GM18909 (cell line): Measurements from ENCODE around the gene BEGAIN.

Experiments
- ATAC-seq: cut with Tn5 transposase; IDR thresholded peaks from one replicate; pipeline ENCODE4 v1.9.1; 2021; ENCODE audit warnings: mild to moderate bottlenecking; ENCODE audit not compliant: unreplicated experiment, poor library complexity

BEGAIN gene

GRCh38 chr14:100604121-100604501 lies 16.9 kb upstream of the BEGAIN start:
- no peak for ATAC-seq

DNA sequence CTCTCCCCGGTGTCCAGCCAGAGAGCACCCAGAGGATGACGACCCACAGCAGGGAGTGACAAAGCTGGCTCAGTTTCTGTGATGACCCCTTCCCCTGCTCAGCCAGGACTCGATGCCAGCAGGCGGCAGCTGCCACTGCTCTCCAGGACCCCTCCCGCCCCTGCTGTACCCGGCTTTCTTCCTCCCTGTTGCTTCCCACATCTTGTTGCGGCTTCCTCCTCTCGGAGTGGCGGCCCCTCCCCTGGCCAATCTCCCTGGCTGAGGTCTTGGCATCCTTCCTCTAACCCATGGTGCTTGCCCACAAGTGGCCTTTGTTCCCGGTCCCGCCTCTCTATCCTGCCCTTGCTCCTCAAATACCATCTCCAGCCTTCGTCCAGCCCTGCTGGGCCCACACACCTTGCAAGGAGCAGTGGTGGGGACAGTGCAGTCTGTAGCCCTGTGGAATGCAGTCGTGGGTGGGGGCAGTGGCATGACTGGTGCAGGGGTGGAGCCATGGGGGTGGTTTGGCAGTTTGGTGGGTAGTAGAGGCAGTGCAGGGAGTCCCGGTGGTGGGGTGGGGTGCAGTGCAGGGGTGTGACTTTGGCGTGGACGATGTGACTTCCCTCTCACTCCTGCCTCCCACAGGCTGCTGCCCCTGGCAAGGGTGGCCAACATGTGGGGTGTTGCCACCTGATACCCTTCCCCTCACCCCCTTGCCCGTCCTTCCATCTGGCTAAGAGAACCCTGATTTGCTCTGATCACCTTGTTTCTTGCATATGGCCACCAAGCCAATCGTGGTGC lies 16.3 kb upstream of the BEGAIN start:
- ATAC-seq: no peak

- no peak for ATAC-seq
Measured at GRCh38 chr14:100602621-100603230, 15.5 kb upstream of the BEGAIN start.

- no peak for ATAC-seq
Measured at GRCh38 chr14:100601914-100602313, 14.7 kb upstream of the BEGAIN start.

DNA sequence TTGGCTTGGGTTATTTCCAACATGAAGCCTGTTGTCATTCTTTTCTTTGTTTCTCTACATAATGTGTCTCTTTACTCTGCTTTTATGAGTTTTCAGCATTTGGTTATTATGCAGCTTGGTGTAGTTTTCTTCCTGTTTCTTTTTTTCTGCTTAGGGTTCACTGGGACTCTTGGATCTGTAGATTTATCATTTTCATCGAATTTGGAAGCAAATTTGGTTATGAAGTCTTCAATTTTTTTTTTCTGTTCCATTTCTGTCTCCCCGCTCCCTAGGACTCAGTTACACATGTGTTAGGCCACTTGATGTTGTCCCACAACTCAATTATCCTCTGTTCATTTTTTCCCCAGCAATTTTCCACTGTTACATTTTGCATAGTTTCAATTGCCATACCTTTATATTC lies 13.8 kb upstream of the BEGAIN start:
- no peak for ATAC-seq

DNA sequence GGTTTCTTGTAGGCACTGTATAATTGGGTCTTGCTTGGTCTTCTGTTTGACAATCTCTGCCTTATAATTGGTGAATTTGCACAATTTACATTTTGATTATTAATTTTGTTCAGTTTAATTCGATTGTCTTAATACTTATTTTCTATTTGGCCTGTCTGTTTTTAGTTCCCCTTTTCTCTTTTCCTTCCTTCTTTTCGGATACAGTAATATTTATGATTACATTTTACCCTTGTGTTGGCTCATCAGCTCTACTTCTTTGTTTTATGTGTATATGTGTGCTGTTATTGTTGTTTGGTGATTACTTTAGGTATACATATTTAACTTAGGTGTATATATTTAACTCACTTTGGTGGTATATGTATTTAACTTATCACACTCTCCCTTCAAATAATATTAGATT lies 12.8 kb upstream of the BEGAIN start:
- ATAC-seq: no peak

- no peak for ATAC-seq
Measured at GRCh38 chr14:100594625-100594951, 7.4 kb upstream of the BEGAIN start.

GRCh38 chr14:100593751-100594624 lies 6.8 kb upstream of the BEGAIN start:
- ATAC-seq: no peak

- ATAC-seq: no peak
Measured at GRCh38 chr14:100592972-100593371, 5.8 kb upstream of the BEGAIN start.

GRCh38 chr14:100592461-100592891 lies 5.3 kb upstream of the BEGAIN start:
- no peak for ATAC-seq

- ATAC-seq: no peak
Measured at GRCh38 chr14:100591453-100592371, 4.5 kb upstream of the BEGAIN start.

DNA sequence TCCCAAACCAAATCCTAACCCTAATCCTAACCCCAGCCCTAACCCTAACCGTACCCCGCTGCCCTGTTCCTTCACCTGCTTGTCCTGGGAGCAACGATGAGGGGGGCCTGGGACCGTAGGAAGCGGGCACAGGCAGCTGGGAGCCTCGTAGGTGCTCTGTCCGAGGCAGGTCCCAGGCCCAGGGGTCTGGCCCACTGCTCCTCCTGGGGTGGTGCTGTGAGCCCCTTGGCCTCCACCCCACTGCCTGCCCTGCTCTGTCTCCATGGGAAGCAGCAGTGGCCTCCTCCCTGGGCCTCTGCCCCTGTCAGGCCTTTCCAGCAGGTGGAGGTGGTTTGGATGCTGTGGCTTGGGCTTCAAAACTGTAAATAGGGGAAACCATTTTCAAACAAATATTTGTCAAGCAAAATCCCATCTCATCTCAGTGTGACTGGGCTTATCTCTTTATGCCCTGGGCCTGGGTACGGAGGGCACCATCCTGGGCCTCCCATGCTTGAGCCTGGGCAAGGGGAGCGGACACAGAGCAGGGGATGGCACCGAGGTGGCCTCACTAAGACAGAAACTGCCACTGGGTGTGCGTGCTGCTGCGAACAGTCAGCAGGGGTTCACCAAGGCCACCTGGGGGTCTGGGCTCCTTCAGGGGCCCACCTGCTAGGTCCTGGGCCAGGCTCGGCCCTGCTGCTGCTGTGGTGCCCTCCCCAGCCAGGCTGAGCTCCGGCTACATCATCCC lies 3.7 kb upstream of the BEGAIN start:
- no peak for ATAC-seq

GRCh38 chr14:100589760-100590469 lies 2.7 kb upstream of the BEGAIN start:
- no peak for ATAC-seq

DNA sequence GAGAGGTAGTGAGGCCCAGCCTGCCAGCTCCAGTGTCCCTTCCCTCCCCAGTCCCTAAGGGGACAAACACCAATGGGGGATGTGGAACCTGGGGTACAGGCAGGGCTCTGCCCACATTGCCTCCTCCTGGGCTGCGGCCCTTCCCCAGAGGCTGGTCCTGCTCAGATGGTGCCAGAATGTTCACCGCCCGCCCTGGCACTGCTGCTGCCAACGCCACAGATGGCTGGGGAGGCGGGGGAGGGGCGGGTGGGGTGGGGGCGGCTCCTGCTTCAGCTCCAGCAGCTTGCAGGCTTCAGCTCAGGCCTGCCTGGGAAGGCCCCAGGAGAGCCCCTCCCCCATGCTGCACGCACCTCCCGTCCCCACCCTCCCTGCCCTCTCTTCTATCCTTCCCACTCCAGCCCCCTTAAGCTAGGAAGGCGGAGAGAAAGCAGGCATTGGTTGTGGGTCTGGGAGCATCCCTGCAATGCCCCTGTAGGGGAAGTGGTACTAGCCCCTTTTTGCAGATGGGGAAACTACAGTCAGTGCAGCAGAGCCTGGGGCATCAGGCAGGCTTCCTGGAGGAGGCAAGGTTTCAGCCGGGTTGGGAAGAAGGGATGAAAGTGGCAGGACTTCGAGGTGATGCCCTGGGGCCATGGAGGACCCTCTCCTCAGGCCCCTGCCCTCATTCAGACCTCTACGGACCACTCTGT lies 2.0 kb upstream of the BEGAIN start:
- ATAC-seq: no peak

- no peak for ATAC-seq
Measured at GRCh38 chr14:100588671-100589070, 1.5 kb upstream of the BEGAIN start.

GRCh38 chr14:100587763-100588411 lies 670 bp upstream of the BEGAIN start:
- ATAC-seq: no peak

DNA sequence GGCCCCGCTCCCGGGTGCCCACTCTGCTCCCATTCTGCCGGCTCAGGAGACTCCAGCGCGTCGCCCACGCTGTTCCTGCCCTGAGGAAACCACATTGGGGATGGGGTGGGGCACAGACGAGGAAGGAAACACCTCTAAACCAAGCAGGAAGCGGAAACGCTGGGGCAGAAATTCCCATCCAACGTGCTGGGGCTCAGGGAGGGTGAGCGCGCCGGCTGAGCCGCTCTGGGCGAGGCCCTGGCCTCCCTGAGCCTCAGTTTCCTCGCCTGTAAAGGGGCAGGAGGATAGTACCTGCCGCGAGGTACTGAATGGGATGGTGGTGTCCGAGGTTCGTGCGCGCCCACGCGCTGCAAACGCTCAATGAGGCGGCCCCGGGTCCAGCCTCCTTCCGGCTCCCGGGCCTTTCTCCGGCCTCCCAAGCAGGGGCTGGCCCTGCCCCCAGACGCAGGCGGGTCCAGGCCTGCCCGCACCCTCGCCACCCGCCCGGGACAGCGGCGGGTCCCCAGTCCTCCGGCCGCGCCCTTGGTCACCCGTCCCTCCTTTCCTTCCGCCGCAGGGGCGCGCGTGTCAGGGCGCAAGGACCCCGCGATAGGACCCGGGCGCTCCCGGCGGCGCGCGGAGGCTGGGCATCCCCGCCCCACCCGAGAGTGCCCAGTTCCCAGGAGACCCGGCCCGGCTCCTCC lies 673 bp downstream of the BEGAIN start:
- no peak for ATAC-seq

DNA sequence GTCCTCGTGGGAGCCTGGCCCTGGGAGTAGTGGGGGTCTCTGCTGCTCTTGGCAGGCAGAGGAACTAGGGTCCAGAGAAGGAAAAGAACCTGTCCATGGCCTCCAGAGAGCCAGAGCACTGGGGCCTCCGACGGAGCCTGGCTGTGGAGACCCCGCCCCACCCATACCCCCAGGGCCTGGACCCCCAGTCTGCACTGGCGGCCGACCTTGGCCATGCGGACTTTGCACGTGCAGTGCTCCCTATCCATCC lies 1.1 kb downstream of the BEGAIN start:
- ATAC-seq: no peak
